Tibial nerve (tissue), 4 donors: ENCODE results near the gene PRR5.

Source experiments
- EP300 ChIP-seq, 2 donors: sonication (generic); formaldehyde crosslinking; IDR thresholded peaks; one replicate each; pipeline ENCODE4 v1.6.1; 2017; ENCODE audit warnings: antibody characterized with exemption in 2 of 2, mild to moderate bottlenecking in 1 of 2
- POLR2A ChIP-seq, 2 donors: fragments of 450-650 bp; IDR thresholded peaks; one replicate each; pipeline ENCODE4 v1.6.1; 2017; ENCODE audit warnings: antibody characterized with exemption in 2 of 2, mild to moderate bottlenecking in 2 of 2, moderate library complexity in 2 of 2
- TF ChIP-seq, protein P1 (sequence below), 5 experiments: fragments of 200-600 bp in 3 of 5; fragments of 450-650 bp in 2 of 5; sonication (generic) in 3 of 5; IDR thresholded peaks; one replicate each; pipeline ENCODE4 v1.5.1; 2016 to 2019; ENCODE audit warnings: antibody characterized with exemption in 5 of 5, mild to moderate bottlenecking in 3 of 5, moderate library complexity in 2 of 5

GRCh38 chr22:44782363-44782963, 80.5 kb downstream of the PRR5 start:
- TF ChIP-seq, protein P1, sequence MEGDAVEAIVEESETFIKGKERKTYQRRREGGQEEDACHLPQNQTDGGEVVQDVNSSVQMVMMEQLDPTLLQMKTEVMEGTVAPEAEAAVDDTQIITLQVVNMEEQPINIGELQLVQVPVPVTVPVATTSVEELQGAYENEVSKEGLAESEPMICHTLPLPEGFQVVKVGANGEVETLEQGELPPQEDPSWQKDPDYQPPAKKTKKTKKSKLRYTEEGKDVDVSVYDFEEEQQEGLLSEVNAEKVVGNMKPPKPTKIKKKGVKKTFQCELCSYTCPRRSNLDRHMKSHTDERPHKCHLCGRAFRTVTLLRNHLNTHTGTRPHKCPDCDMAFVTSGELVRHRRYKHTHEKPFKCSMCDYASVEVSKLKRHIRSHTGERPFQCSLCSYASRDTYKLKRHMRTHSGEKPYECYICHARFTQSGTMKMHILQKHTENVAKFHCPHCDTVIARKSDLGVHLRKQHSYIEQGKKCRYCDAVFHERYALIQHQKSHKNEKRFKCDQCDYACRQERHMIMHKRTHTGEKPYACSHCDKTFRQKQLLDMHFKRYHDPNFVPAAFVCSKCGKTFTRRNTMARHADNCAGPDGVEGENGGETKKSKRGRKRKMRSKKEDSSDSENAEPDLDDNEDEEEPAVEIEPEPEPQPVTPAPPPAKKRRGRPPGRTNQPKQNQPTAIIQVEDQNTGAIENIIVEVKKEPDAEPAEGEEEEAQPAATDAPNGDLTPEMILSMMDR (IDR thresholded peaks at IDR 0.05) = no peak
- TF ChIP-seq EP300 (IDR thresholded peaks at IDR 0.05) (no peak), POLR2A (IDR thresholded peaks at IDR 0.05) (no peak)
